ENCODE results near the gene IDH3B.

GRCh38 chr20:2610941-2611720 is 52.9 kb downstream of the IDH3B start:
- TF ChIP-seq CTCF (IDR thresholded peaks at IDR 0.05), result no peak
- TF ChIP-seq POLR2A (IDR thresholded peaks at IDR 0.05), result no peak
